NT2/D1 (cell line): ENCODE data around the gene CCT6A.
"Not testable (repeated sequence)": the region's sequence is repeated elsewhere in the genome, so short reads cannot be mapped to it uniquely, and the experiment has no call there.

Source experiments
- DNase-seq: peaks from one replicate; pipeline ENCODE4 v3.0.0-alpha.2; 2011; ENCODE audit warnings: low read depth, low spot score
- H3K27me3 ChIP-seq: 2 replicates; pipeline ENCODE4 v1.6.0; 2011; ENCODE audit warnings: mild to moderate bottlenecking; ENCODE audit not compliant: insufficient read length, insufficient read depth
- H3K36me3 ChIP-seq: 2 replicates; pipeline ENCODE4 v1.6.1; 2011; ENCODE audit warnings: mild to moderate bottlenecking, low read length, mixed read lengths; ENCODE audit not compliant: insufficient read depth, insufficient read length
- H3K4me1 ChIP-seq: 2 replicates; pipeline ENCODE4 v1.5.1; 2011; ENCODE audit not compliant: insufficient read depth, insufficient read length
- H3K4me3 ChIP-seq: 2 replicates; pipeline ENCODE4 v1.5.1; 2011; ENCODE audit warnings: low read depth; ENCODE audit not compliant: insufficient read length
- H3K9ac ChIP-seq: 2 replicates; pipeline ENCODE4 v1.6.0; 2011; ENCODE audit warnings: low read depth; ENCODE audit not compliant: insufficient read length
- H3K9me3 ChIP-seq: 2 replicates; pipeline ENCODE4 v1.5.1; 2011; ENCODE audit warnings: mild to moderate bottlenecking, low read length; ENCODE audit not compliant: insufficient read depth
- SUZ12 ChIP-seq: IDR thresholded peaks from 2 replicates; pipeline ENCODE4 v1.6.1; 2011; ENCODE audit not compliant: insufficient read length, insufficient read depth; ENCODE audit errors: extremely low read depth
- YY1 ChIP-seq: IDR thresholded peaks from 2 replicates; pipeline ENCODE4 v1.6.1; 2011; ENCODE audit not compliant: insufficient read length, insufficient read depth
- ZNF274 ChIP-seq: IDR thresholded peaks from 2 replicates; pipeline ENCODE4 v1.6.1; 2011; ENCODE audit warnings: mild to moderate bottlenecking, low read depth, low read length

The CCT6A gene

GRCh38 chr7:56091591-56091990 lies 40.0 kb downstream of the CCT6A start:
- no peak overlapping the region for H3K9ac ChIP-seq
- TF ChIP-seq YY1 (no peak), ZNF274 (no peak), SUZ12 (no peak)
- H3K4me1 ChIP-seq = peaks cover 6% of the 10 kb centered on the region
- H3K36me3 ChIP-seq = peaks cover 25% of the 10 kb centered on the region
- H3K9me3 ChIP-seq = no peaks in the 10 kb centered on the region
- no peak for DNase-seq
- no peaks in the 10 kb centered on the region for H3K27me3 ChIP-seq
- no peak overlapping the region for H3K4me3 ChIP-seq

DNA sequence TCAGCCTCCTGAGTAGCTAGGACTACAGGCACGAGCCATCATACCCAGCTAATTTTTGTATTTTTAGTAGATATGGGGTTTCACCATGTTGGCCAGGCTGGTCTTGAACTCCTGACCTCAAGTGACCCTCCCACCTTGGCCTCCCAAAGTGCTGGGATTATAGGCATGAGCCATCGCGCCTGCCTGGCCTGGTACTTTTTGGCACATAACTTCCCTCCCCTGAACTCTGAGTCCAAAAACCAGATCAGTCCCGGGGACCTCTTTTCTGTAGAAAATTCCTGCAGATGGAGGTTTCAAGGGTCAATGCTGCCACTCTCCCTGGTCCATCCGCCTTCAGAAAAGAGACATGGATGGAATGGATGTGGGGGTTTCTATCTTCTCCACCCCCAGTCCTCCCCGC lies 40.8 kb downstream of the CCT6A start:
- H3K9ac ChIP-seq, H3K4me3 ChIP-seq, H3K4me1 ChIP-seq, DNase-seq, H3K9me3 ChIP-seq, H3K27me3 ChIP-seq: not testable (repeated sequence)
- peaks cover 22% of the 10 kb centered on the region for H3K36me3 ChIP-seq

GRCh38 chr7:56092789-56093531 lies 41.4 kb downstream of the CCT6A start, which contains the start of gene PHKG1:
PHKG1 (minus strand) TSS chr7:56092952; CDS start chr7:56088941, 4,011 bp downstream.
- H3K36me3 ChIP-seq = peaks cover 21% of the 10 kb centered on the region
- no peak for TF ChIP-seq YY1
- DNase-seq = peak; percentile 39
- no peak within 1 kb of the TSS for H3K9ac ChIP-seq
- H3K27me3 ChIP-seq = no peaks in the 10 kb centered on the region
- no peak within 1 kb of the TSS for H3K4me3 ChIP-seq
- H3K4me1 ChIP-seq = peaks cover 2% of the 10 kb centered on the region
- H3K9me3 ChIP-seq = no peaks in the 10 kb centered on the region

DNA sequence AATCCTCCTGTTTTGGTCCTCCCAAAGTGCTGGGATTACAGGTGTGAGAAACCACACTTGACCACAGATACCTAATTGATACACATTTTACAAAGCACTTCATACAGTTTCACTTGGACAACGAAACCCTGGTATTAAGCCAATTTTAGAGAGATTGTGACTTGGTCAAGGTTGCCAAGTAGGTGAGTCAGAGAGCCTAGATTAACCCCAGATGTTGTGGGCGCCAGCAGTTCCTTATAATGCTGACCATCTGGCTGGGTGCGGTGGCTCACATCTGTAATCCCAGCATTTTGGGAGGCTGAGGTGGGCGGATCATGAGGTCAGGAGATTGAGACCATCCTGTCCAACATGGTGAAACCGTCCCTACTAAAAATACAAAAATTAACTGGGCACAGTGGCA lies 46.1 kb downstream of the CCT6A start:
- Histone ChIP-seq H3K9me3 (no peaks in the 10 kb centered on the region), H3K4me1 (peaks cover 2% of the 10 kb centered on the region), H3K4me3 (no peak overlapping the region), H3K36me3 (peaks cover 40% of the 10 kb centered on the region), H3K27me3 (no peaks in the 10 kb centered on the region), H3K9ac (no peak overlapping the region)
- DNase-seq = no peak
- no peak for TF ChIP-seq ZNF274
- no peak for TF ChIP-seq SUZ12
- no peak for TF ChIP-seq YY1

DNA sequence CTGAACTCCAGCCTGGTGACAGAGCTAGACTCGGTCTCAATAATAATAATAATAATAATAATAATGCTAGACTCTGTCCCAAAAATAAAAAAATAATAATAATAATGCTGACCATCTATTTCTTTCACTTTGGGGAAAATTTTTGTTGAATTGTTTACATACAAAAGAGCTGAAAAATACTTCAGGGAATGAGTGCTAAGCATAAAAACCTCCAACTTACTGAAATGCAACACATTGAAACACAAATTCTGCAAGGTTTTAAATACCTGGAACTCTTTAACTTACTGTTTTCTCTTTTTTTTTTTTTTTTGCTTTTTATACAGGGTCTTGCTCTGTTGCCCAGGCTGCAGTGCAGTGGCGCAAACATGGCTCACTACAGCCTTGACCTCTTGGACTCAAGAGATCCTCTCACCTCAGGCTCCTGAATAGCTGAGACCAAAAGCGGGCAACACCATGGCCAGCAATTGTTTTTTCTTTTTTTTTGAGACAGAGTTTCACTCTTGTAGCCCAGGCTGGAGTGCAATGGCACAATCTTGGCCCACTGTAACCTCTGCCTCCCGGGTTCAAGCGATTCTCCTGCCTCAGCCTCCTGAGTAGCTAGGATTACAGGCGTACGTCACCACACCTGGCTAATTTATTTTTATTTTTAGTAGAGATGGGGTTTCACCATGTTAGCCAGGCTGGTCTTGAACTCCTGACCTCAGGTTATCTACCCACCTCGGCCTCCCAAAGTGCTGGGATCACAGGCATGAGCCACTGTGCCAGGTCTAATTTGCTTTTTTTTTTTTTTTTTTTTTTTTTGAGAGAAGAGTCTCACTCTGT lies 46.8 kb downstream of the CCT6A start:
- not testable (repeated sequence) for H3K27me3 ChIP-seq, H3K9me3 ChIP-seq, H3K4me1 ChIP-seq, H3K9ac ChIP-seq, DNase-seq, H3K4me3 ChIP-seq
- H3K36me3 ChIP-seq = peaks cover 47% of the 10 kb centered on the region

DNA sequence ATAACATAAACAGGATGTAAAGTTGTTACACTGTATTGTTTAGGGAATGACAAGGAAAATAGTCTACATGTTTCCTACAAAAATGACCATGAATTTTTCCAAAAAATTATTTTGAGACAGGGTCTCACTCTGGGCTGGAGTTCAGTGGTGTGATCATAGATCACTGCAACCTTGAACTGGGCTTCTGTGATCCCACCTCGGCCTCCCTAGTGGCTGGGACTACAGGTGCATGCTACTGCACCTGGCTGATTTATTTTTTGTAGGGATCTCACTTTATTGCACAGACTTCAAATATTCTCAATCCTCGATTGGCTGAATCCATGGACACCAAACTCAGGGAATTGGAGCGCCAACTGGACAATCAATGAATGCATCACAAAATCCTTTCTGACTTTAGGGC lies 48.1 kb downstream of the CCT6A start:
- H3K36me3 ChIP-seq = peaks cover 60% of the 10 kb centered on the region
- no peak overlapping the region for H3K4me3 ChIP-seq
- DNase-seq = no peak
- H3K9ac ChIP-seq = no peak overlapping the region
- TF ChIP-seq SUZ12 (no peak), YY1 (no peak), ZNF274 (no peak)
- no peaks in the 10 kb centered on the region for H3K9me3 ChIP-seq
- H3K27me3 ChIP-seq = no peaks in the 10 kb centered on the region
- no peaks in the 10 kb centered on the region for H3K4me1 ChIP-seq

DNA sequence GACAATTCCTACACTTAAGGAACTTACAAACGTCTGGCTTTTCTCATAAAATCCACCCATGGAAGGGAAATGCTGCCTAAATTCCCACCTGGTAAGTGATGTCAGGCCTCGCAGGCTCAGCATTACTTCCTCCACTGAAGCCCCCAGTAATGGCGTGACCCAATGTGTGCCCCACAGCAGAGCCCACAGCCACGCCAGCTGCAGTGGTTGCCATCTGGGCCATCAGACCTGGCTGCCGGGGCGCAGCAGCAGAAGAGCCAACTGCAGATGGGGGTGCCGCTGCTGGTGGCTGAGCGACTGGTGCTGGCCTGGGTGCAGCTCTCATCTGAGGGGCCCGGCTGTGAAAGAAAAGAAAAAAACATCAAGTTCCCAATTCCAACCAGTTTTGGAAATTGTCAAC lies 52.6 kb downstream of the CCT6A start:
- not testable (repeated sequence) for H3K9me3 ChIP-seq, H3K4me3 ChIP-seq, DNase-seq, H3K9ac ChIP-seq, H3K27me3 ChIP-seq, H3K4me1 ChIP-seq
- peaks cover 60% of the 10 kb centered on the region for H3K36me3 ChIP-seq
